ENCODE data around the gene RPL36A. TPM values are rescaled to one million over a fixed set of nuclear protein-coding genes. Genes with fewer than 3 reads are reported as not detected.
A peak's percentile ranks its signal among the peaks of the same experiment; 100 is the strongest.

RPL36A gene
- total and polyA plus RNA-seq, 5 donors, result 71.2 to 1,005 (median 102) TPM

DNA sequence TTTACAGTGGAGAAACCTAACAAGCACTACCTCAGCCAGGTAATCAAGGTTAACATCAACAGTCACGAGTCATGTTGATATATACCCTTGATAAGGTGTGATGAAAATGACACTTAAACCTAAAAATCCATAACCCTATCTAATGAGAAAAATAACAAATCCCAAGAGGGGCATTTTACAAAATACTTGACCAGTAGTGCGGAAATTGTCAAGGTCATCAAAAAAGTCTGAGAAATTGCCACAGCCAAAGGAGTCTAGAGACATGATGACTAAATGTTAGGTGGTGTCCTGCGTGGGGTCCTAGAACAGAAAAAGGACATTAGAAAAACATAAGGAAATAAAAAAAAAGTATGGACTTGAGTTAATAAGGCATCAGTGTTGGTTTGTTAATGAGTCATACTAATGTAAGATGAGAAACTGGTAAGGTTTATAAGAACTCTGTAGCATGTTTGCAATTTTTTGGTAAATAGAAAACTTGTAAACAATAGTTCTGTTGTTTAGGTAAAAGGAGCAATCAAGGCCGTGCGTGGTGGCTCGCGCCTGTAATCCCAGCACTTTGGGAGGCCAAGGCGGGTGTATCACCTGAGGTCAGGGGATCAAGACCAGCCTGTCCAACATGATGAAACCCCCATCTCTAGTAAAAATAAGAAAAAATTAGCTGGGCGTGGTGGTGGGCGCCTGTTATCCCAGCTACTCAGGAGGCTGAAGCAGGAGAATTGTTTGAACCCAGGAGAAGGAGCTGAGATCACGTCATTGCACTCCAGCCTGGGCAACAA, 2.9 kb downstream of the RPL36A start:
- no peak for DNase-seq
- no peaks in the 10 kb centered on the region for H3K4me1 ChIP-seq (ENCODE audit: control insufficient read depth, insufficient read depth, low read length)
- H3K27me3 ChIP-seq (ENCODE audit: control insufficient read depth, insufficient read depth), result no peaks in the 10 kb centered on the region
- no peak for ATAC-seq
- 88% methylated on average over 11 of the region's 11 CpGs for WGBS
- H3K4me3 ChIP-seq (ENCODE audit: low read length), result no peak overlapping the region
- intact Hi-C loops (cut with DNase I), result no loop called here
- no peaks in the 10 kb centered on the region for H3K9me3 ChIP-seq (ENCODE audit: control insufficient read depth, low read length)
- no peak overlapping the region for H3K27ac ChIP-seq (ENCODE audit: low read length)

DNA sequence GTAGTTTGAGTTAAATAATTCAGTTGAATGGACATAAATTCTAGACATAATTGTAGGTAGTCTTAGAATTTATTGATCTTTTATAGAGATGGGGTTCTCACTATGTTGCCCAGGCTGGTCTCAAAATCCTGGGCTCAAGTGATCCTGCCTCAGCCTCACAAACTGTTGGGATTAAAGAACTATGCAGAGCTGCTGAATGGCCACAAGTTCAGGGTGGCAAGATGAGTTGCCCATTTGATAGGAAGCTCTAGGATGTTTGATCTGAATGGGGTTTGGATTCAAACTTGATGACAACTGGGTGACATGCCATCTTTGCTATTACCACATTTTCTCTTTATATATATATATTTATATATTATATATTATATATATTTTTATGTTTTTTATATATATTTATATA, 3.6 kb downstream of the RPL36A start:
- DNase-seq, result no peak
- H3K27ac ChIP-seq (ENCODE audit: low read length), result no peak overlapping the region
- no peak overlapping the region for H3K4me3 ChIP-seq (ENCODE audit: low read length)
- no peak for ATAC-seq
- no peaks in the 10 kb centered on the region for H3K9me3 ChIP-seq (ENCODE audit: control insufficient read depth, low read length)
- no peaks in the 10 kb centered on the region for H3K27me3 ChIP-seq (ENCODE audit: control insufficient read depth, insufficient read depth)
- no peaks in the 10 kb centered on the region for H3K4me1 ChIP-seq (ENCODE audit: control insufficient read depth, insufficient read depth, low read length)
- intact Hi-C loops (cut with DNase I), result no loop called here

DNA sequence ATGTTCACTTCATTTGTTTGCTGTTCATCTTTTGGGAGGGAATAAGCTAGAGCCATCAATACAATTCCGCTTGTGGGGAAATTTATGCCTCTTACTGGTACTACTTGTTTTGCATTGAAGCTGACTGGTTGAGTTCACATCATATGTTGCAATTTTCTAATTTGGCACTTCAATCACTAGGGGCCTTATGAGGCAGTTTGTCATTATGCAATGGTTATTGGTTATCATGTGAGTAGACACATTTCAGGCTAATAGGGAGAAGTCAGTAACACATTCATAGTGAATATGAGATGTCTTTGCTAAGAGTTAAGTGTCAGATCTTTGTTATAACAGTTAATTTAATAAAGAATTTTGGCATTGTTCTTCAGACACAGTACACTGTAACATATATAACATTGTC, 5.0 kb downstream of the RPL36A start:
- H3K27ac ChIP-seq (ENCODE audit: low read length), result no peak overlapping the region
- no peak overlapping the region for H3K4me3 ChIP-seq (ENCODE audit: low read length)
- no peak for DNase-seq
- no peaks in the 10 kb centered on the region for H3K27me3 ChIP-seq (ENCODE audit: control insufficient read depth, insufficient read depth)
- ATAC-seq, result no peak
- 81% methylated on average over 1 of the region's 1 CpG for WGBS
- no peaks in the 10 kb centered on the region for H3K4me1 ChIP-seq (ENCODE audit: control insufficient read depth, insufficient read depth, low read length)
- H3K9me3 ChIP-seq (ENCODE audit: control insufficient read depth, low read length), result no peaks in the 10 kb centered on the region
- intact Hi-C loops (cut with DNase I), result no loop called here

DNA sequence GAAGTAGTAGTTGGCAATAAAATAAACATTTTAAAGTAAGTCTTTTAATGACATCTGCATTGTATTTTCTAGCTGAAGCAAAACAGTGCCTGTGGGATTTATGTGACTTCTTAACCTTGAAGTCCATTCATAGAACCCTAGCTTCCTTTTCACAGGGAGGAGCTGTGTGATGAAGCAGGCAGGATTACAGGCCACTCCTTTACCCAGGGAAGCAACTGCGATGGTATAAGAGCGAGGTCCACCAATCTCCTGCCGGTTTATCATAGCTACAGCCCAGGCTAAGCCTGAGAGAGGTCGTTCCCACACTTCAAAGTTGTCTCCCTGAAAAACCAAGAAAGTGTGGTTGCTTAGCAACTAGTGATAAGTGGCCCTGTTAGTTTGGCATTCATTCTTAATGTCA, 7.0 kb downstream of the RPL36A start:
- Histone ChIP-seq H3K27me3 (ENCODE audit: control insufficient read depth, insufficient read depth) (no peaks in the 10 kb centered on the region), H3K9me3 (ENCODE audit: control insufficient read depth, low read length) (no peaks in the 10 kb centered on the region), H3K27ac (ENCODE audit: low read length) (no peak overlapping the region), H3K4me3 (ENCODE audit: low read length) (no peak overlapping the region), H3K4me1 (ENCODE audit: control insufficient read depth, insufficient read depth, low read length) (no peaks in the 10 kb centered on the region)
- DNase-seq (no peak), ATAC-seq (peak in 1 of 2 donors; percentile 67)
- intact Hi-C loops (cut with DNase I), result no loop called here
- 25% methylated on average over 4 of the region's 4 CpGs for WGBS

DNA sequence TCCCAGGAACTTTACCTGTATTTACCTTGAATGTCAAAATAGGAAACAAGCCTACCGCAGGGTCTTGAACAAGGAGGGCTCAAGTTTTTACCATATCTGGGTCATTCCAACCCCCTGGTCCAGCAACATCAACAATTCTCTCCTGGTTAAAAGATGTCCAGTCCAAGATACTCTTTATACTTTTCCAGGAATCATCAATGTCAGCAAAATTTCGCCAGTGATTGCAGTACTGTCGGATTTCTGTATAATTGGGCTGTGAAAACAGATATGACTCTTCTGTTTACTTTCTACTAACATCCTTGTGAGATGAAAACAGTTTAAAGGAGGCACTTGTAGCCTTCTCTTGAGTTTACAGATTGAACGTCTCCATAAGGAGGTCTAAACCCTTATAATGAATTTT, 7.9 kb downstream of the RPL36A start:
- DNase-seq (no peak), ATAC-seq (no peak)
- Histone ChIP-seq H3K4me3 (ENCODE audit: low read length) (no peak overlapping the region), H3K27me3 (ENCODE audit: control insufficient read depth, insufficient read depth) (no peaks in the 10 kb centered on the region), H3K4me1 (ENCODE audit: control insufficient read depth, insufficient read depth, low read length) (no peaks in the 10 kb centered on the region), H3K9me3 (ENCODE audit: control insufficient read depth, low read length) (no peaks in the 10 kb centered on the region), H3K27ac (ENCODE audit: low read length) (no peak overlapping the region)
- 90% methylated on average over 4 of the region's 4 CpGs for WGBS
- intact Hi-C loops (cut with DNase I), result no loop called here

DNA sequence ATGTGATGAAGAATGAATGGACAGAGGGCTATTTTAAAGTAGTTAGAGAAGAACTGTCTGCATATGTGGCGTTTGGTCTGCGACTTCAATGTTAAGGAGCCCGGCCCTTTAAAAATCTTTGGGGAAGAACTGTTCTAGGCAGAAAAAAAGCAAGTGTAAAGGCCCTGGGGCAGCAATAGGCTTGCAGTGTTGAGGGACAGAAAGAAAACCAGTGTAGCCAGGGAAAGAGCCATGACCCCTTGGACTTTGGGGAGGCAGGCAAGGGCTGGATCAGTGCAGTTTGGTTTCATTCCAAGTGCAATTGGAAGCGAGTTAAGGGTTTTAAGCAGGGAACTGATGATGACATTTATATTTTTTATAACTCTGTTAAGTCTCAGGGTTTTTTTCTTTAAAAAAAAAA, 9.0 kb downstream of the RPL36A start:
- 95% methylated on average over 4 of the region's 4 CpGs for WGBS
- DNase-seq, result no peak
- intact Hi-C loops (cut with DNase I), result no loop called here
- no peak overlapping the region for H3K27ac ChIP-seq (ENCODE audit: low read length)
- ATAC-seq, result no peak
- no peaks in the 10 kb centered on the region for H3K9me3 ChIP-seq (ENCODE audit: control insufficient read depth, low read length)
- no peak overlapping the region for H3K4me3 ChIP-seq (ENCODE audit: low read length)
- no peaks in the 10 kb centered on the region for H3K27me3 ChIP-seq (ENCODE audit: control insufficient read depth, insufficient read depth)
- no peaks in the 10 kb centered on the region for H3K4me1 ChIP-seq (ENCODE audit: control insufficient read depth, insufficient read depth, low read length)

DNA sequence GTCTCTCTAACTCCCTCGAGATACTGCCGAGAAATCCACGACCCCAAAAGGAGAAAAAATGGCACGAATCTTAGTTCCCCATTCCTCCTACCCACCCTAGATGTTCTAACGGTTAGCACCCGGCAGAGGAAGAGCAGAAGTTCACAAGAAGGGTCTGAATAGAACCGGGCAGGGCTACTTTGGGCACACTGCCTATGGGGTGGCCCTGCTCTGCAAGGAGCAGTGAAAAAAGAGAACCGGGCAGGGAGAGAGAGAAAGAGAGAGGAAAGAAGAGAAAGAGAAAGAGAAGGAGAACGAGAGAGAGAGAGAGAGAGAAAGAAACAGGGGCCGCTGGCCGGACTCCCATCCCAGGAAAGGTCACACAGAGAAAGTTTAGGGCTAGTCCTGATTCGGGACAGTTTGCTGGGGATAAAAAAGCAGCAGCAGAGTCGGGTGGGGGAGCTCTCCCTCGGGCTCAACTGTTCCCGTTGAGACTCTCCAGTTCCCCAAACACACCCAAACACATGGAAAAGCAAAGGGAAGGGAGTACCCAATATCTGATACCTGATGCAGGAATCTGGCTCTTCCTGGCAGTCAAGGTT, 16.4 kb downstream of the RPL36A start:
- WGBS, result under 1% methylated on average over 15 of the region's 15 CpGs
- Histone ChIP-seq H3K4me1 (ENCODE audit: control insufficient read depth, insufficient read depth, low read length) (no peaks in the 10 kb centered on the region), H3K9me3 (ENCODE audit: control insufficient read depth, low read length) (no peaks in the 10 kb centered on the region), H3K27ac (ENCODE audit: low read length) (peak overlapping the region; percentile 49), H3K27me3 (ENCODE audit: control insufficient read depth, insufficient read depth) (no peaks in the 10 kb centered on the region), H3K4me3 (ENCODE audit: low read length) (peak overlapping the region; percentile 56)
- DNase-seq (no peak), ATAC-seq (peak in 1 of 2 donors; percentile 2)
- intact Hi-C loops (cut with DNase I), result no loop called here

DNA sequence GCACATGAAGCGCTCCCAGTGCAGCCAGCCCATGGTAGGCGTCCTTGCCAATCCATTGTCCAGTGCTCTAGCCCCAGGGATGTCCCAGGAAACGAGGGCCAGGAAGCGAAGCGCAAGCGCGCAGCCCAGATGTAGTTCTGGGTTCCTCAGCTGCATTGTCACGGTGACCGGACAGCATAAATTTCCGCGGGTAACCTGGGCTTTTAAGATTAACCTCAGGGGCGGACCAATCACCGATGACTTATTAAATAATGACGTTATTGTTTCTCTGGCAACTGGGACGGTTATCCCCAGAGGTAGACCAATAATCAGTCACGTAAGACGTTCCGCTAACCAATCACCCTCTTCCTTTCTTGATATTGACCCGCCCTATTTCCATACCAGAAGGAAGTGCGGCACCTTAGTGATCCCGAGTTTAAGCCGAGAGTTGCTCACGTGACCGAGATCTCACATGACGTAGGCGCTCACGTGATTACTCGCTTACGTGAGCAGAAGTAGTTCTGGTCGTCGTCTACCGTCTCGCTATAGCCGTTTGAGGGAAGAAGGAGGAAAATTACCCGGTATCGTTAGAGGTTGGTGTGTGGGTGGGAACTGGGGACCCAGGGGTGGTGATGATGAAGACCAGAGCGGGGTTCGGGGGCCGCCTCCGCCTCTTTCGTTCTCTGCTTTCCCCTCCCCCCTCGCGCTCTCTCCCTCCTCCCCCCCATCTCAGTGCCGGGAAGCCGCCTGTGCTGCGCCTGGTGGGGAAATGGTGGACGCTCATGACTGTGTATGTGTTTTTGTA, 17.1 kb downstream of the RPL36A start, which contains the start of the genes GLA and HNRNPH2:
GLA (minus strand) TSS at position 178 of the 784 bp plus-strand sequence; CDS start at position 156, 22 bp downstream.
HNRNPH2 (plus strand) TSS at position 475 of the 784 bp plus-strand sequence. CDS start 3,767 bp downstream, outside the sequence.
- peak within 1 kb of the TSS; percentile 95 for H3K4me3 ChIP-seq (ENCODE audit: low read length)
- no peaks in the 10 kb centered on the region for H3K4me1 ChIP-seq (ENCODE audit: control insufficient read depth, insufficient read depth, low read length)
- peak; percentile 98 to 99 for ATAC-seq
- no peaks in the 10 kb centered on the region for H3K9me3 ChIP-seq (ENCODE audit: control insufficient read depth, low read length)
- intact Hi-C loops (cut with DNase I), result no loop called here
- no peaks in the 10 kb centered on the region for H3K27me3 ChIP-seq (ENCODE audit: control insufficient read depth, insufficient read depth)
- WGBS, result 0% methylated on average over 46 of the region's 47 CpGs
- peak; percentile 89 to 96 (median 91) for DNase-seq
- peak within 1 kb of the TSS; percentile 100 for H3K27ac ChIP-seq (ENCODE audit: low read length)

DNA sequence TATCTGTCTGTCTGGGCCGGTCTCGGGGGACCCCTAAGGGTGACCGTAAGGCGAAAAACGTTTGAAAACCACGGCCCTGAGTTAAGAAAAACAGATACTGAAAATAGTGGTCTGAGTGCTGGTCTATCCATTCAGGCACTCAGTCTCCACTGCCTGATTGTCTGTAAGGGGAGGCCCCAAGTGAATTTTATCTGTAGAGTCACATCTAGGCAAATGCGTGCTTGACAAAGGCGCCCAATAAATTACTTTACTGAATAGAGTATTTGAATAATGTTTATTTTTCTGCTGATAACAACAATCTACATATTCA, 17.7 kb downstream of the RPL36A start:
- Histone ChIP-seq H3K9me3 (ENCODE audit: control insufficient read depth, low read length) (no peaks in the 10 kb centered on the region), H3K27ac (ENCODE audit: low read length) (peak overlapping the region; percentile 100), H3K4me3 (ENCODE audit: low read length) (peak overlapping the region; percentile 95), H3K4me1 (ENCODE audit: control insufficient read depth, insufficient read depth, low read length) (no peaks in the 10 kb centered on the region), H3K27me3 (ENCODE audit: control insufficient read depth, insufficient read depth) (no peaks in the 10 kb centered on the region)
- under 1% methylated on average over 8 of the region's 8 CpGs for WGBS
- intact Hi-C loops (cut with DNase I), result no loop called here
- DNase-seq (no peak), ATAC-seq (no peak)

DNA sequence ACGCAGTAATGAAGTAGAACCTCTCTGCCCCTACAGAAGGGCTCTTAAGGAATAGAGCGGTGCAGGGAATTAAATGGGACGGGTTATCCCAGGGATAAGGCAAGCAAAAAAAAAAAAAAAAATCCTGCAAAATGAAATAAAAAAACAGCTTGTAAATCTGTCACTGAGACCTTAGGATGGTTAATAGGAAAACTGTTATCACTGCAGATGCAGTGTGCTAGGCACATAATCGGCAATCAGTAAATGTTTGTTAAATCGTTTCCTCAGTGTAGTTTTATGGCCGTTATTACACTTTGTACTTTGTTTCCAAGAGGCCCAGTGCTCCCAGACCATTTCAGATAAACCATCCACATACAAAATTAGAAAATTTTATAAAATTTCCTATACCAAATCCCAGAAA, 18.2 kb downstream of the RPL36A start:
- DNase-seq (no peak), ATAC-seq (no peak)
- Histone ChIP-seq H3K4me1 (ENCODE audit: control insufficient read depth, insufficient read depth, low read length) (no peaks in the 10 kb centered on the region), H3K4me3 (ENCODE audit: low read length) (peak overlapping the region; percentile 95), H3K27me3 (ENCODE audit: control insufficient read depth, insufficient read depth) (no peaks in the 10 kb centered on the region), H3K27ac (ENCODE audit: low read length) (no peak overlapping the region), H3K9me3 (ENCODE audit: control insufficient read depth, low read length) (no peaks in the 10 kb centered on the region)
- WGBS, result 2% methylated on average over 6 of the region's 6 CpGs
- intact Hi-C loops (cut with DNase I), result no loop called here

DNA sequence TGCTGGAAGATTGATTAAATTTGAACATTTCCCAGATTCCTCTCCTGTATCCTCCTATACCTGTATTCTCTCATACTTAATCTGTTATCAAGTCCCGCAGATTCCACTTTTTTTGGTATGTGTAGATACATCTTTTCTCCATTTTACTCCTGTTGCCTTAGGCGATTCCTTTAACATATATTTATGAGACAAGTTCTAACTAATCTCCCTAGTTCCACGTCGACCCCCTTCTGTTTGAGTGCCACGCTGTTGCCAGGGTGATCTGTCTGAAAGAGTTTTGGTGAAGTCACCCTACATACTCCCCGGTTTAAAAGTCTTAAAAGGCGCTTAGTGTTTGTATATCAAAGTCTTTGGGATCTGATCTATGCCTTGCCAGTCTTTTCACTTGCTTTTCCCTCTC, 19.6 kb downstream of the RPL36A start:
- intact Hi-C loops (cut with DNase I), result loop anchor here in 1 of 4 donors (10.0 kb wide), 1 partner anchor 394 kb away; no protein-coding TSS in a partner anchor
- no peaks in the 10 kb centered on the region for H3K4me1 ChIP-seq (ENCODE audit: control insufficient read depth, insufficient read depth, low read length)

More for the DNA sequence above, 19.6 kb downstream of the RPL36A start:
- DNase-seq, result no peak
- Histone ChIP-seq H3K27ac (ENCODE audit: low read length) (no peak overlapping the region), H3K4me3 (ENCODE audit: low read length) (no peak overlapping the region), H3K9me3 (ENCODE audit: control insufficient read depth, low read length) (no peaks in the 10 kb centered on the region), H3K27me3 (ENCODE audit: control insufficient read depth, insufficient read depth) (no peaks in the 10 kb centered on the region)
- 31% methylated on average over 7 of the region's 7 CpGs for WGBS
- ATAC-seq, result no peak

All from right cardiac atrium (tissue), 5 donors.